Trophoblast cell (in vitro differentiated cells and primary cell): ENCODE data around the gene NCAPD2.

Experiments used
- DNase-seq, 2 donors: peaks; one replicate each; pipeline ENCODE4 v3.0.0-alpha.2; 2016
- H2AFZ ChIP-seq: 2 replicates; pipeline ENCODE4 v1.6.1; 2013; ENCODE audit warnings: low read length, moderate library complexity, mild to moderate bottlenecking; ENCODE audit not compliant: insufficient read depth, poor library complexity
- H2AK5ac ChIP-seq: 2 replicates; pipeline ENCODE4 v1.6.1; 2013; ENCODE audit warnings: mild to moderate bottlenecking, low read length
- H2BK120ac ChIP-seq: 2 replicates; pipeline ENCODE4 v1.6.1; 2013; ENCODE audit warnings: low read length, mild to moderate bottlenecking, moderate library complexity; ENCODE audit not compliant: insufficient read depth, poor library complexity
- H2BK12ac ChIP-seq: 2 replicates; pipeline ENCODE4 v1.6.1; 2013; ENCODE audit warnings: mild to moderate bottlenecking, low read length, moderate library complexity
- H2BK5ac ChIP-seq: 2 replicates; pipeline ENCODE4 v1.6.1; 2013; ENCODE audit warnings: low read length, low read depth, moderate library complexity, mild to moderate bottlenecking; ENCODE audit not compliant: poor library complexity
- H3K14ac ChIP-seq: 2 replicates; pipeline ENCODE4 v1.6.1; 2013; ENCODE audit warnings: mild to moderate bottlenecking, low read length
- H3K18ac ChIP-seq: 2 replicates; pipeline ENCODE4 v1.6.1; 2013; ENCODE audit warnings: mild to moderate bottlenecking, low read length
- H3K23ac ChIP-seq: 2 replicates; pipeline ENCODE4 v1.6.1; 2013; ENCODE audit warnings: low read length
- H3K27ac ChIP-seq: 2 replicates; pipeline ENCODE4 v1.5.1; 2013; ENCODE audit warnings: low read depth, mild to moderate bottlenecking, inconsistent platforms, low read length, moderate library complexity
- H3K27me3 ChIP-seq: 2 replicates; pipeline ENCODE4 v1.6.1; 2013; ENCODE audit warnings: inconsistent platforms, mild to moderate bottlenecking, low read length, moderate library complexity; ENCODE audit not compliant: insufficient read depth
- H3K36me3 ChIP-seq, 2 experiments: 1 replicate in 1 of 2; 2 replicates in 1 of 2; pipeline ENCODE4 v1.6.1; 2013; ENCODE audit warnings: low read length in 2 of 2, mild to moderate bottlenecking in 2 of 2, moderate library complexity in 1 of 2; ENCODE audit not compliant: insufficient read depth in 2 of 2, control insufficient read depth in 1 of 2
- H3K4ac ChIP-seq: 2 replicates; pipeline ENCODE4 v1.6.1; 2013; ENCODE audit warnings: low read depth, mild to moderate bottlenecking, low read length, moderate library complexity
- H3K4me1 ChIP-seq, 2 experiments: 1 replicate in 1 of 2; 2 replicates in 1 of 2; pipeline ENCODE4 v1.6.1; 2013; ENCODE audit warnings: low read length in 2 of 2, mild to moderate bottlenecking in 2 of 2, moderate library complexity in 1 of 2; ENCODE audit not compliant: insufficient read depth in 2 of 2, control insufficient read depth in 1 of 2
- H3K4me2 ChIP-seq: 2 replicates; pipeline ENCODE4 v1.6.1; 2013; ENCODE audit warnings: inconsistent platforms, mild to moderate bottlenecking, low read length, moderate library complexity
- H3K4me3 ChIP-seq: 2 replicates; pipeline ENCODE4 v1.5.1; 2013; ENCODE audit warnings: mild to moderate bottlenecking, low read depth, low read length, inconsistent platforms
- H3K79me1 ChIP-seq: one replicate; pipeline ENCODE4 v1.6.1; 2013; ENCODE audit warnings: low read length
- H3K79me2 ChIP-seq: 2 replicates; pipeline ENCODE4 v1.6.1; 2013; ENCODE audit warnings: low read length, mild to moderate bottlenecking; ENCODE audit not compliant: control insufficient read depth, insufficient read depth, poor library complexity
- H3K9ac ChIP-seq: 2 replicates; pipeline ENCODE4 v1.6.1; 2013; ENCODE audit warnings: mild to moderate bottlenecking, low read length
- H3K9me3 ChIP-seq: 2 replicates; pipeline ENCODE4 v1.6.1; 2013; ENCODE audit warnings: low read depth, mild to moderate bottlenecking, control low read depth, inconsistent platforms, low read length; ENCODE audit not compliant: insufficient read depth
- H4K12ac ChIP-seq: 2 replicates; pipeline ENCODE4 v1.6.1; 2013; ENCODE audit warnings: low read depth, mild to moderate bottlenecking, low read length, moderate library complexity
- H4K8ac ChIP-seq: 2 replicates; pipeline ENCODE4 v1.6.1; 2013; ENCODE audit warnings: low read depth, mild to moderate bottlenecking, low read length, moderate library complexity
- H4K91ac ChIP-seq: one replicate; pipeline ENCODE4 v1.6.1; 2013; ENCODE audit warnings: low read depth, mild to moderate bottlenecking, low read length, moderate library complexity
- WGBS: extraction: QIAGEN DNeasy Blood & Tissue Kit; methylation state at CpG from one replicate; pipeline ENCODE4 v1.1.7; 2013; ENCODE audit warnings: missing lambda C conversion rate; ENCODE audit not compliant: insufficient read length, insufficient coverage; ENCODE audit errors: extremely low coverage; 5-methylcytosine and 5-hydroxymethylcytosine counted together

NCAPD2 gene

DNA sequence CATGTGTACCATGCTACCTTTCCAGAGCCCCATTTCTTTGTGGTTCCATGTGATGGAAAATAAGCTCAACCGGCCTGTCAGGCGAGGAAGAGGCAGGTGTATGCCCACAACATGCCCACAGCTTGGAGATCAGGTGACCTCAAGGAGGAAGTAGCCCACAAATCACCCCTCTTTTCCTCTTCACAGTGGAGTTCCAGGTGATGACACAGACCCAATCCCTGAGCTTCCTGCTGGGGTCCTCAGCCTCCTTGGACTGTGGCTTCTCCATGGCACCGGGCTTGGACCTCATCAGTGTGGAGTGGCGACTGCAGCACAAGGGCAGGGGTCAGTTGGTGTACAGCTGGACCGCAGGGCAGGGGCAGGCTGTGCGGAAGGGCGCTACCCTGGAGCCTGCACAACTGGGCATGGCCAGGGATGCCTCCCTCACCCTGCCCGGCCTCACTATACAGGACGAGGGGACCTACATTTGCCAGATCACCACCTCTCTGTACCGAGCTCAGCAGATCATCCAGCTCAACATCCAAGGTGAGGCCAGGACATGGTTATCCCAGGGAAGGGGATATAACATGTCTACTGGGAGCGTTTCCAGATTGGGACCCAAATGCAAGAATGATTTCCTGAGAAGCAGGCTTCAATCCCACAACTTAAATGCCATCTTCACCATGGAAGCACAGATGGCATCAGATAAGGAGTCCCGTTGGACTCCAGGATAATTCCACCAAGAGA lies 36.5 kb upstream of the NCAPD2 start:
- Histone ChIP-seq H4K91ac (no peak overlapping the region), H3K27ac (no peak overlapping the region), H4K8ac (no peak overlapping the region), H2BK120ac (no peak overlapping the region), H3K4ac (no peak overlapping the region), H3K36me3 (peaks cover 11 to 19% of the 10 kb centered on the region in 2 experiments), H3K4me2 (no peak overlapping the region), H2BK12ac (no peak overlapping the region), H3K4me3 (no peak overlapping the region), H3K9me3 (peaks cover 3% of the 10 kb centered on the region), H3K4me1 (no peaks in the 10 kb centered on the region), H3K23ac (no peak overlapping the region), H3K79me1 (no peaks in the 10 kb centered on the region), H3K27me3 (no peaks in the 10 kb centered on the region), H2AFZ (no peak overlapping the region), H3K14ac (no peak overlapping the region), H3K9ac (no peak overlapping the region), H2AK5ac (no peak overlapping the region), H4K12ac (no peak overlapping the region), H3K18ac (no peak overlapping the region), H3K79me2 (no peaks in the 10 kb centered on the region), H2BK5ac (no peak overlapping the region)
- no peak for DNase-seq
- no CpG with 5 or more reads among the region's 12 CpGs for WGBS

DNA sequence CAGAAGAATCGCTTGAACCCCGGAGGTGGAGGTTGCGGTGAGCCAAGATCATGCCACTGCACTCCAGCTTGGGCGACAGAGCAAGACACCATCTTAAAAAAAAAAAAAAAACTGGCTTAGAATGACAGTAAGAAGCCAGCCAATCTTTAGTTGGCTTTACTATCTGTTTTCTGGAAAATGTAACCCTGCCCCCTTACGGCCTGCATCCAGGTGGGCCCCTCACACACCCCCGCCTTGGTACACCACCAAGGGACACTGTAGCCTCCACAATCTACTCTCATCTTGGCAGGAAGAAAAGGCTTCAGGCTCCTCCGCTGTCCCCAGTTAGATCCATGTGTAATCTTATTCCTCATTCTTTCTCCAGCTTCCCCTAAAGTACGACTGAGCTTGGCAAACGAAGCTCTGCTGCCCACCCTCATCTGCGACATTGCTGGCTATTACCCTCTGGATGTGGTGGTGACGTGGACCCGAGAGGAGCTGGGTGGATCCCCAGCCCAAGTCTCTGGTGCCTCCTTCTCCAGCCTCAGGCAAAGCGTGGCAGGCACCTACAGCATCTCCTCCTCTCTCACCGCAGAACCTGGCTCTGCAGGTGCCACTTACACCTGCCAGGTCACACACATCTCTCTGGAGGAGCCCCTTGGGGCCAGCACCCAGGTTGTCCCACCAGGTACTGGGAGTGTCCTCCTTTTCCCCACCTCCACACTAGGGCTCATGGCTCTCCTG lies 35.5 kb upstream of the NCAPD2 start:
- H2AFZ ChIP-seq = no peak overlapping the region
- H2BK12ac ChIP-seq = no peak overlapping the region
- H3K23ac ChIP-seq = no peak overlapping the region
- no peak overlapping the region for H3K9ac ChIP-seq
- no peaks in the 10 kb centered on the region for H3K79me1 ChIP-seq
- H3K27me3 ChIP-seq = no peaks in the 10 kb centered on the region
- no peak overlapping the region for H4K12ac ChIP-seq
- no peaks in the 10 kb centered on the region for H3K79me2 ChIP-seq
- H3K14ac ChIP-seq = no peak overlapping the region
- H3K4me2 ChIP-seq = no peak overlapping the region
- peaks cover 17 to 27% of the 10 kb centered on the region in 2 experiments for H3K36me3 ChIP-seq
- no peaks in the 10 kb centered on the region for H3K4me1 ChIP-seq
- no peak overlapping the region for H2AK5ac ChIP-seq
- no peak overlapping the region for H4K8ac ChIP-seq
- H3K4ac ChIP-seq = no peak overlapping the region
- no peak overlapping the region for H3K27ac ChIP-seq
- no peak for DNase-seq
- WGBS = no CpG with 5 or more reads among the region's 14 CpGs
- no peak overlapping the region for H4K91ac ChIP-seq
- no peak overlapping the region for H3K18ac ChIP-seq
- no peak overlapping the region for H3K4me3 ChIP-seq
- peaks cover 3% of the 10 kb centered on the region for H3K9me3 ChIP-seq
- no peak overlapping the region for H2BK120ac ChIP-seq
- no peak overlapping the region for H2BK5ac ChIP-seq

DNA sequence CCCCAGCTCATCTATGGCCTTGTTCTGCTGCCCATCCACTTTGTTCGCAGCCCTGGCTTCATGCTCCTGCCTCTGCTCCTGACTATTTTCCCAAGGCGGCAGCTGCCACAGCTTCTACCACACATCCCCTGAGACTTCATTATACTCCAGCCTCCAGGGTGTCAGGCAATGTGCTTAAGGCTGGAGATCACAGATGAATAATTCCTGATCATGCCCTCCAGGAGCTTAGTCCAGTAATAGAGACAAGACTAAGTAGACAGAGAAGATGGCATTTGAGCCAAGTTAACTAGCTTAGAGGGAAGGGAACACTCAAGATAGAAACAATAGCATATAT lies 34.9 kb upstream of the NCAPD2 start:
- H2AFZ ChIP-seq = no peak overlapping the region
- H3K4me2 ChIP-seq = no peak overlapping the region
- H3K4me3 ChIP-seq = no peak overlapping the region
- no peak overlapping the region for H3K14ac ChIP-seq
- H3K23ac ChIP-seq = no peak overlapping the region
- no peak overlapping the region for H3K18ac ChIP-seq
- H3K27me3 ChIP-seq = no peaks in the 10 kb centered on the region
- no peak overlapping the region for H4K8ac ChIP-seq
- no peak overlapping the region for H2AK5ac ChIP-seq
- DNase-seq = no peak
- H3K27ac ChIP-seq = no peak overlapping the region
- H3K4me1 ChIP-seq = no peaks in the 10 kb centered on the region
- no peak overlapping the region for H4K91ac ChIP-seq
- peaks cover 19 to 29% of the 10 kb centered on the region in 2 experiments for H3K36me3 ChIP-seq
- no peak overlapping the region for H2BK5ac ChIP-seq
- WGBS = no CpG with 5 or more reads among the region's 2 CpGs
- no peaks in the 10 kb centered on the region for H3K79me1 ChIP-seq
- peaks cover 3% of the 10 kb centered on the region for H3K9me3 ChIP-seq
- H2BK12ac ChIP-seq = no peak overlapping the region
- H3K9ac ChIP-seq = no peak overlapping the region
- H2BK120ac ChIP-seq = no peak overlapping the region
- H3K4ac ChIP-seq = no peak overlapping the region
- H3K79me2 ChIP-seq = no peaks in the 10 kb centered on the region
- no peak overlapping the region for H4K12ac ChIP-seq

DNA sequence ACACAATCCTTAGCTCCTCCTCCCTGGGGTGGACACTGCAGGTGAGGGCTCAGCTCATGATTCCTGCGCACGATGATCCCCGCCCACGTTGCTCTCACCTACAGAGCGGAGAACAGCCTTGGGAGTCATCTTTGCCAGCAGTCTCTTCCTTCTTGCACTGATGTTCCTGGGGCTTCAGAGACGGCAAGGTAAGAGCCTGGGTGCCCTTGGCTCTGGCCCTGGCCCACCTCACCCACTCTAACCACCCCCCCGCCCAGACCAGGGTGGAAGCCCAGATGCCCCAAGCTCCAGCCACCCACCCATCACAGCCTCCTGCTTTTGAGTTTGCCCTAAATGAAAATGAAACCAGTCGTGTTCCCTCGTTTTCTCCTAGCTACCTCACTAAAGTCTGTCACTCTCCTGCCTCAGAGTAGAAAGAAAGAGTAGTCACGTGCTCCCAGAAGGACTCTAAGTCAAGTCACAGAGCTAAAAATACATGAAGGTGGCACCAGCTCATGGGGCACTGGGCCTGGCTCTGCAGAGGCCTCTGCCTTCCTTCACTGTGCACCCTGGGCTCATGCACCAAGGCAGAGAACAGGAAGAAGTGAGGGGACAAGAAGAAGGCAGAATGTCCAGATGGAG lies 33.0 kb upstream of the NCAPD2 start:
- H3K4ac ChIP-seq = no peak overlapping the region

More for the DNA sequence above, 33.0 kb upstream of the NCAPD2 start:
- no peak overlapping the region for H3K14ac ChIP-seq
- H2BK5ac ChIP-seq = no peak overlapping the region
- H3K9ac ChIP-seq = no peak overlapping the region
- no peak overlapping the region for H3K4me2 ChIP-seq
- no peak overlapping the region for H3K4me3 ChIP-seq
- no peak overlapping the region for H4K12ac ChIP-seq
- no peak overlapping the region for H2BK120ac ChIP-seq
- no peak overlapping the region for H2AFZ ChIP-seq
- peaks cover 28 to 42% of the 10 kb centered on the region in 2 experiments for H3K36me3 ChIP-seq
- no peak overlapping the region for H4K91ac ChIP-seq
- no peak overlapping the region for H4K8ac ChIP-seq
- H3K79me1 ChIP-seq = no peaks in the 10 kb centered on the region
- WGBS = no CpG with 5 or more reads among the region's 10 CpGs
- H3K9me3 ChIP-seq = peaks cover 3% of the 10 kb centered on the region
- no peaks in the 10 kb centered on the region for H3K79me2 ChIP-seq
- no peak overlapping the region for H3K27ac ChIP-seq
- H2AK5ac ChIP-seq = no peak overlapping the region
- no peak overlapping the region for H3K23ac ChIP-seq
- no peak overlapping the region for H2BK12ac ChIP-seq
- no peak overlapping the region for H3K18ac ChIP-seq
- H3K4me1 ChIP-seq = no peaks in the 10 kb centered on the region
- H3K27me3 ChIP-seq = no peaks in the 10 kb centered on the region
- no peak for DNase-seq
